ENCODE measurements around the gene FBXW12.
A peak's percentile ranks its signal among the peaks of the same experiment; 100 is the strongest.

Gene FBXW12

GRCh38 chr3:48429317-48429959 lies 57.4 kb downstream of the FBXW12 start:
- in situ Hi-C loops (cut with MboI; ENCODE audit: low sequenced_read_pairs, unreplicated experiment), result no loop called here
- DNase-seq (ENCODE audit: low spot score), result peak; percentile 85
- TF ChIP-seq, protein P1, sequence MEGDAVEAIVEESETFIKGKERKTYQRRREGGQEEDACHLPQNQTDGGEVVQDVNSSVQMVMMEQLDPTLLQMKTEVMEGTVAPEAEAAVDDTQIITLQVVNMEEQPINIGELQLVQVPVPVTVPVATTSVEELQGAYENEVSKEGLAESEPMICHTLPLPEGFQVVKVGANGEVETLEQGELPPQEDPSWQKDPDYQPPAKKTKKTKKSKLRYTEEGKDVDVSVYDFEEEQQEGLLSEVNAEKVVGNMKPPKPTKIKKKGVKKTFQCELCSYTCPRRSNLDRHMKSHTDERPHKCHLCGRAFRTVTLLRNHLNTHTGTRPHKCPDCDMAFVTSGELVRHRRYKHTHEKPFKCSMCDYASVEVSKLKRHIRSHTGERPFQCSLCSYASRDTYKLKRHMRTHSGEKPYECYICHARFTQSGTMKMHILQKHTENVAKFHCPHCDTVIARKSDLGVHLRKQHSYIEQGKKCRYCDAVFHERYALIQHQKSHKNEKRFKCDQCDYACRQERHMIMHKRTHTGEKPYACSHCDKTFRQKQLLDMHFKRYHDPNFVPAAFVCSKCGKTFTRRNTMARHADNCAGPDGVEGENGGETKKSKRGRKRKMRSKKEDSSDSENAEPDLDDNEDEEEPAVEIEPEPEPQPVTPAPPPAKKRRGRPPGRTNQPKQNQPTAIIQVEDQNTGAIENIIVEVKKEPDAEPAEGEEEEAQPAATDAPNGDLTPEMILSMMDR (IDR thresholded peaks at IDR 0.05; ENCODE audit: borderline replicate concordance, control extremely low read depth, extremely low read depth, insufficient read depth, missing control alignments), result no peak

DNA sequence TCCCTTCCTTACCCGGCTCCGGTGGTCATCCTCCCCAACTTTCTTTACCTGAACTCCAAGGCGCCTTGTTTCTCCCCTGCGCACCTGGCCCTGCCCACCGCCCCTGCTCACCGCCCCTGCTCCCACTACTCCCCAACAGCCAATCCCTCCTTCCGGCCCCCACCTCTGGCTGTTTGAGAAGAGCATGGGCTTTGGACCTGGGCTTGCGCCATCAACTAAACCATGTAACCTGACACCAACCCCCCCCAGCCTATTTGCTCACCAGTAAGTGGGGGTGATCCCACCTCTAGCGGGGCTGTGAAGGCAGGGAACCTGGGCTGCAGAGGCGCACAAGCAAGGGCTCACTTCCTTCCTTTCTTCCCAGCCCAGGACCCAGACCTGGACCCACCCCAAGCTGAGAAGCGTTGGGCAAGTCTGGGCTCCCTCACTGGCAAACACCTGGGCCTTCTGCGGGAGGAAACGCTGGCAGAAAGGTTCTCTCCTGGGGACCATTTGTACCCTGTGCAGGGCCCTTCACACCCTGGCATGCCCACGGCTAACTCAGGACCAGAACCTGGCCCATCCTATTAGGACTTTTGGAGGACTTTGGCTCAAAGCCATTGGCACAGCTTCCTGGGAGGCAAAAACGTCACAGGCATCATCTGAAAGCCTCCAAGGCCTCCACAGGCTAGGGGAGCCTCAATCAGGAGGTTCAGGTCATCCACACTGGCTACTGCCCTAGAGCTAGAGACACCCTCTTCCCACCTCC lies 58.1 kb downstream of the FBXW12 start, which contains the start of gene PLXNB1:
TSS of gene PLXNB1 (minus strand) at position 127 of the 748 bp plus-strand sequence. CDS start 5,475 bp downstream, outside the sequence.
- DNase-seq (ENCODE audit: low spot score), result no peak
- TF ChIP-seq, protein P1 (IDR thresholded peaks at IDR 0.05; ENCODE audit: borderline replicate concordance, control extremely low read depth, extremely low read depth, insufficient read depth, missing control alignments), result no peak
- in situ Hi-C loops (cut with MboI; ENCODE audit: low sequenced_read_pairs, unreplicated experiment), result loop anchor here (10.0 kb wide), 1 partner anchor 155 kb away; no protein-coding TSS in a partner anchor

- in situ Hi-C loops (cut with MboI; ENCODE audit: low sequenced_read_pairs, unreplicated experiment), result loop anchor here (10.0 kb wide), 1 partner anchor 156 kb away; no protein-coding TSS in a partner anchor
- TF ChIP-seq, protein P1 (IDR thresholded peaks at IDR 0.05; ENCODE audit: borderline replicate concordance, control extremely low read depth, extremely low read depth, insufficient read depth, missing control alignments), result no peak
- no peak for DNase-seq (ENCODE audit: low spot score)
Measured at GRCh38 chr3:48430708-48431101, 58.7 kb downstream of the FBXW12 start.

DNA sequence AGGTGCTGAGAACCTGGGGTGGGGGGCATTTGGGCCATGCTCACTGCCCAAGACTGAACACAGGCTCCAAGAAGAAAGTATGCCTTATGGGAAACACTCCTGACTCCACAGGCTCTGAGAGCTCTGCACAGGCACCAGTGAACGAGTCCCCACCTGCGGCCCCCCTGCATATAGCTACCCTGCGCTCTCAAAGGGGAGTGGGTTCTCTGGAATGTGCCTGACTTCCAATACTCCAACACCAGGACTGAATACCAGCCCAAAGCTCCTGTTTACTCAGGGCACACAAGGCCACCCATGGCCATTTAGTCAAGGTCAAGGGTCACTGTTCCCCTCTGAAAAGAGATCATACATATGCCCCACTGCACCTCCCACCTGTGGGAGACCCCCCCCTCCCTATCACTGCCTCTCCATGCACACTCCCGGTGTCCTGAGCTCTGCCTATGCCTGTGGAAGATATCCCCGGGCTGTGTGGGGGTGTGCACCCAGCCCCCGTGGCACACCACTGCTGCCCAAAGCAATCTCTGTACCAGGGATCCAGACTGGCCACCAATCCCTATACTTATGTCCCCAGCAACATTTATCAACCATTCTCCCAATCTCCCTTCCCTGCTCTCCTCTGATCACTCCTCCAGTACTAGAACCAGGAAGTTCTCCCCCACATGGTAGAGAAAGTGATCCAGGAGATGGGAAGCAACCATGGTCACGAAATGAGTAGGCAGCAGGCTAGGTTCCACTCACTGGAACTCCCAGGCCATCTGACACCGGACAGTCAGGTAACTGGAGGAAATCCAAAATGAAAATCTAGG lies 59.4 kb downstream of the FBXW12 start:
- in situ Hi-C loops (cut with MboI; ENCODE audit: low sequenced_read_pairs, unreplicated experiment), result loop anchor here (10.0 kb wide), 1 partner anchor 157 kb away; no protein-coding TSS in a partner anchor

DNA sequence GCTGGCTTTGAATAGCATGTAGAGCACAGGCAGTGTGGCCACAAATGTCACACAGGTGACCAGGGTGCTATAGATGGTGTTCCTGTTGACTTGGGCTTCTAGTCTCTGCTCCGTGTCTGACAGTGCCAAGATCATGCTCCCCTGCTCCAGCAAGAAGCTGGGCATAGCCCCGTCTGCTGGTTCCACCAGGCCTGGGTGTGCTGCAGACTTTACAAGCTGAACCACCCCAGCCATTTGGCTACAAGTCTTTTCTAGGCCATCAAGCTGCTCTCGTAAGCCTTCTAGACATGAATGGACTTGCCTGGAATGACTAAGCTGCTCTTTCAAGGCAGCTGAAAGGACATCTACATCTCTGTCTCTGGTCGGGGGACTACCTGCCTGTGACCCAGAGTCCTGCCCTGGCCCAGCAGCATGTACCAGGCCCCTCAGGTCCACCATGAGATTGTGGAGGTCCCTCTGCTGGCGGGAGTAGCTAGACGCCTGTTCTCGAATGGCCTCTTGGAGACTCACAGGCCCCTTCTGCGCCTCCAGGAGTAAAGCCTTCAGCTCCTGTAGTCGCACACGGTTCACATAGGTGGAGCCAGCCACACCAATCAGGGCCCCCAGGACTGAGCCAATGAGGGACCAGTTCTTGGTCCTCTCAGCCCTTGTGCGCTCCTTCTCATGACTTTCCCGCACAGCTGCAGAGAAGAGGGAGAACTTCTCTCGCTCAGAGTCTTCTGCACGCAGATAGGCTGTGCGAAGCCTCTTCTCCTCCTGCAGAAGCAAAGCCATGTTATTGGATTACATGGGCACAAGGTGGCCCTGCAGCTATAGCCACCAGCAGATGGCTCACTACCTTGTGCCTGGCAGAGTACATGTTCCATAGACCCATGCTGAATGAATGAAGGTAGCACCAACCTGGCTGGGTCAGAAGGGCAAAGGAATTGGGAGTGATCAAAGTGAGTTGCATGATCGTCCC lies 60.7 kb downstream of the FBXW12 start:
- in situ Hi-C loops (cut with MboI; ENCODE audit: low sequenced_read_pairs, unreplicated experiment), result loop anchor here (10.0 kb wide), 1 partner anchor 158 kb away; no protein-coding TSS in a partner anchor
- no peak for DNase-seq (ENCODE audit: low spot score)
- TF ChIP-seq, protein P1 (IDR thresholded peaks at IDR 0.05; ENCODE audit: borderline replicate concordance, control extremely low read depth, extremely low read depth, insufficient read depth, missing control alignments), result peak; percentile 12

More for the DNA sequence above, 59.4 kb downstream of the FBXW12 start:
- DNase-seq (ENCODE audit: low spot score), result no peak
- TF ChIP-seq, protein P1 (IDR thresholded peaks at IDR 0.05; ENCODE audit: borderline replicate concordance, control extremely low read depth, extremely low read depth, insufficient read depth, missing control alignments), result no peak

Data from GM13976 (cell line).